CD4-positive, alpha-beta T cell treated with Interleukin-2 at 100 ng/mL for 4 hours (primary cell): ENCODE measurements around the gene IKZF2.

Source experiments
- DNase-seq: peaks from one replicate; pipeline ENCODE4 v3.0.0-alpha.2; 2020; ENCODE audit warnings: low spot score

Gene IKZF2

DNA sequence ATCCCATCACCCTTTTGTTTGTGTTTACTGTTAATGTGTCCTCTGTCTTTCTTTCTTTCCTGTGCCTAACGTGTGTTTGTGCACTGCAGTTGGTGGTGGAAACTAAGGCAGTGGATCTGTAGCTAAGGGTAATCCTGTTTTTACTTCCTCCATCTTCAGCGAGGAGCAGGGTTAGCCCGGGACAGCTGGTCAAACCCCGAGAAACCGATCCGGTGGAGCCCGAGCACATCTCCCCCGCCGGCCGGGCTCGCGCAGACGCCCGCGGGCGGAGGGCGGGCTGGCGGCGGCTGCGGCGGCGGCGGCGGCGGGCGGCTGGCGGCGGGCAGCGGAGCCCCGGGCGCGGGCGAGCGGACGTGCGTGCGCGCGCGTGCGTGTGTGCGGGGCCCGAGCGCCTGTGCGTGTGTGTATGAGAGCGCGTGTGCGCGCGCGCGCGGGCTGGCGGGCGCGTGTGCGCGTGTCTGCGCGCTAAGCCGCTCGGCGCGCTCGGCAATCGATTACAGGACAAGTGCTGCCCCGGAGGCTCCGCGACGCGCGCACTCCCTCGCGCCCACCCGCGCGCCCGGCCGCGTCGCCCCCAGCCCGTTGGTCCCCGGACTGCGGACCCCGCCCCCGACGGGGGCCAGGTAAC lies at the start of gene IKZF2:
TSS of gene IKZF2 (minus strand) at position 176 of the 628 bp plus-strand sequence. CDS start 2,983 bp downstream, outside the sequence.
- peak; percentile 61 for DNase-seq

DNA sequence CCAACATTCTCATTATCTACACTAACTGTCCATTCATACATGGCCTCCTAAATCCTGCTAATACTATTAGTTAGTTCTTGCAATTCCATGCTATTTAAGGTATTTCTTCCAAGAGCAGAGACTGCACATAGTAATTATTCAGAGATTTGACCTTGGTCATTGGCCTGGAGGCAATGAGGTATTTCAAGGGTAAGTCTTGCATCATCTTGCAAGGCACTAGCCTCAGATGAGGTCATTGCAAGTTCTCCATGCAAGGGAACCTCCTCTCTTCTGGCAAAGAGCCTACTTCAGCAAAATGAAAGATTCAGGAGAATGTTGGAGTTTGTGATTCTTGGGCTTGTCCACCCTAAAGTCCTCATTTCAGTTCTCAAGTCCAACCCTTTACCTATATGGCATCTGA lies 48.5 kb upstream of the IKZF2 start:
- DNase-seq = no peak

DNA sequence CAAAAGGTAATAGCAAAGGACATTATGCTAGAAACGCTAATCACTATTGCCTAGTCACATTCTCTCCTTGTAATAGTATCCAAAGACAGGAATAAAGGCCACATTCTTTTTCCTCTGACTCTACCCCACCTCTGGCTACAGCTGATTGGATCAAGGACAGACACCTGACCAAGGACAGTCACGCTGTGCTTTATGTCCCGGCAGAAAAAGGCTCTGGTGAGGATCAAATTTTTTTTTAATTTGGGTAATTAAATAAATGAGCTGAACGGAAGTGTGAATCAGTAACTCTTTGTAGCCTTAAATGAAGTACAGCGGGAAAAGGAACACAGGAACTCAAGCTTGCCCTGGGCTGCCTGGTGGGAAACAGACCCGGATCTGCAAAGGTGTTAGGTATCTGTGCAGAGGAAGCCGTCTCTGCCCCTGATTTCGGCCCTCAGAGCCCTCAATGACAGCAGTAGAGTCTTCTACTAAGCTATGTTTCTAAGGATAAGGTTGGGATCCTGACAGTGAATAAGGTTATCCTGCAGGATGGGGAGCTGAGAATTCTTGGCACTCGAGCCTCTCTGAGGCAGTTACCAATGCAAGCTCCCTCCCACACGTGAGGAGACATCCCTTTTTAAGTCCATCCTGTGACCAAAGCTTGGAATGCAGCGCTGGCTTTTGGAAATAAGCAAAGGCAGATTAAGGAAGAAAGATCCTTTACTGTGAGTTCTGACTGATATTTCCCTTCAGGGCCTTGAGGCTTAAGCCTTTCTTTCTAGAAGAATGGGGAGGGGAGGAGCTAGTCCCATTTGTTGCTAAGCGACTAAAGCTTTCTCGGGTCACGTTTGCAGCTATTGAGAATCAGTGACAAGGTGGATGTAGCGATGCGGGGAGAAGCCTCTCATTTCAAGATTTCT lies 37.8 kb upstream of the IKZF2 start:
- DNase-seq = no peak

DNA sequence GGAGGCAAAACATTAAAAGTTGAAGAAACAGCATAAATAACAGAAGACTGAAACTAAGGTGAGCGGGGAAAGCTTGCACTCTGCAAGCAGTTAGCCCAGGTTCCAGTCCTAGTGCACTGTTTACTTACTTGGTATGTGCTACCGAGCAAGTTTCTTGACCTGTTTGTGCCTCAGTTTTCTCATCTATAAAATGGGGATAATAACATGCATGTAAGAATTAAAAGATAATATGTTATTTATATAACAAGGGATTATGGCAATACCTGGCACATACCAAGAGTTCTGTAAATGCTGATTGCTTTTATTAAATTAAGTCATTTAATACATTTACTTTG lies 37.1 kb upstream of the IKZF2 start:
- no peak for DNase-seq

DNA sequence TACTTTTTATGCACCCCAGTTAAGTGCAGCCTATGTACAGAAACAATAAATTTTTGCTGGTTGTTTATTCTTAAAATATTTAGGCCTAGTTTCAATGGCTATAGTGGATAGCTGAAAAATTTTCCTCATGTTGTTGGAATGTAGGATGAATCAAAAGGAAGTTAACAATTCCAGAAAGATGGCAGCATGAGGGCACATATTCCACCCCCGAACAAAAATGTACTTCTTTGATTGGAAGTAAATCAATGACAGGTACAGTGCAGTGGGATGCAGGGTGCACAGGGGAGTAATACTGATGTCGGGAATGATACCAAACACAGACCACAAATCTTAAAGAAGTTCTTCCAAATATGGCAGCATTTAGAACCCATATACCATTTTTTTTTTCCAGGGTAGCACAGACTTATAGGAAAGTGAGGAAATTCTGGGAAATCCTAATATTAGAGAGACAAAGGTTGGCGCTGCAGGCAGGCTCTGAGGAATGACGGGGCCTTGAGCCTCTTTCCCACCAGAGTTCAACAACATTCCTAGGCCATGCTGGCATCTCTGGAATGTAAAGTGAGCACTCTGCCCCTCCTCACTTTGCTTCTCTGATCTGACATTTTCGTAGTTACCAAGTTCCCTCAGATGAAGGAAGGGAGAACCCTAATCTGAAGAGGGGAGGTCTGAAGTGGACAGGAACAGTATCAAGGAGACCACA lies 36.6 kb upstream of the IKZF2 start:
- no peak for DNase-seq

DNA sequence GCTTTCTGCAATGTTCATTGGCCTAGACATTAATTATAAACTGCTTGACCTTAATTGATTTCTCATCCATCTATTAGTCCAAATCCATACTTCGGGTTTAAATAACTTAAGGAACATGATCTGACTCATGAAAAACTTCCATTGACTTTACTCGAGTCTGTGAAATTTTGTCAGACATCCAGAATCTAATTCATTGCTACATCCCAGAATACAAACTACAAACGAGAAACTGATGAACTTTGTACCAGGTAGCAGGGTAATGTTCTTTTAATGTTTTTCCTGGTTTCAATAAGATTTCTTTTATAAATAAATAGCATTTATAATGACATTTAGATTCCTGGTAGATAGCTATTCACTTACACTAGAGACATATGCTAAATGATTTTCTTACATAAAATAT lies 36.0 kb upstream of the IKZF2 start:
- DNase-seq = no peak

- no peak for DNase-seq
Observed at GRCh38 chr2:213185147-213185822, 33.9 kb upstream of the IKZF2 start.

- DNase-seq = no peak
Observed at GRCh38 chr2:213181712-213182111, 30.3 kb upstream of the IKZF2 start.

DNA sequence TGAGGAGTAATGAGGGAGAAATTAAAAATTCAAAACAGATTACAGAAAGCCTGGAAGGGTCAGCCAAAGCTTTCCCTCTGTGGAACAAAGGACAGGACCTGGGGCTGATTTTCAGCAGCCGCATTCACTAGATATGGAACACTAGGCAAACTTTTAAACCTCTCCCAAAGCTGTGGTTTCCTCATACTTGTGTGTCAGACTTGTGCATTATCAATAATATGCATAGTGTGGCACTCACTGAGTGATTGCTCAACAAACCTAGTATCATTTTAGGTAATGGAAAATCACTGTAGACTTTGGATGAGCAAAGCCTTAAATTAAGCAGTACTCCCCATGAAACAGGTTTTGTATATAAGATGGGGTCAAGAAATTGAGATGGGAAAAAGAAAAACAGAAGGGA lies 26.3 kb upstream of the IKZF2 start:
- no peak for DNase-seq

GRCh38 chr2:213175673-213176247 lies 24.3 kb upstream of the IKZF2 start:
- no peak for DNase-seq

- DNase-seq = no peak
Observed at GRCh38 chr2:213172641-213173040, 21.2 kb upstream of the IKZF2 start.

- no peak for DNase-seq
Observed at GRCh38 chr2:213171147-213171546, 19.7 kb upstream of the IKZF2 start.

DNA sequence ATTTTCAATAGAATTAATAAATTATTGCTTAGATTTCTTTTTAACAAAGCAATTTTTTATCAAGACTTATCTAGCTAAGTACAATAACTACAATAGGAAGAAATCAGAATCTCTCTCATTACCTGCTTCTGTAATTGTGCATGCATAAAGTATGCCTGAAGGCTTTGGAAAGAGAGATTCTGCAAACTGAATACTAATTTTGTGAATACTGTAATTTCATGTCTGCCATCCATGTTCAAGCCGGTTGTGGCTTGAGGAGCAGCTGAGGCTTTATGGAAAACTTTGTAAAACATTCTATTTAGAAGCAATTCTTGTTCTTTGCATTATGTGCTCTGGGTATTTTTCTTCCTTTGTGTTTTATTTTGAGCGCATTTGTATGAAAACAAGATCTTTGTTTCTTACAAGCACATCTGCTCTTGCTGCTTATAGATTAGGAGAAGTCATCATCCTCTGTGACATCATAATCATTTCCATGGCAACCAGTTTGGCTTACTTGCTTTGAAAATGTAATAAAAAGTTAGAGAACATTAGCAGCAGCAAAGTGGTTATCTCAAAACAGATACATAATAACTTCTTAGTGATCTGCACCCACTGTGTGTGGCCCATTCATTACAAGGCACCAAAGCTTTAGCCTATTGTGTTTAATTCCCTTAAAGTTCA lies 16.0 kb upstream of the IKZF2 start:
- no peak for DNase-seq

- no peak for DNase-seq
Observed at GRCh38 chr2:213166109-213166508, 14.7 kb upstream of the IKZF2 start.

GRCh38 chr2:213164263-213164662 lies 12.9 kb upstream of the IKZF2 start:
- DNase-seq = no peak

GRCh38 chr2:213162516-213163118 lies 11.2 kb upstream of the IKZF2 start:
- no peak for DNase-seq

- DNase-seq = no peak
Observed at GRCh38 chr2:213161759-213162515, 10.5 kb upstream of the IKZF2 start.

DNA sequence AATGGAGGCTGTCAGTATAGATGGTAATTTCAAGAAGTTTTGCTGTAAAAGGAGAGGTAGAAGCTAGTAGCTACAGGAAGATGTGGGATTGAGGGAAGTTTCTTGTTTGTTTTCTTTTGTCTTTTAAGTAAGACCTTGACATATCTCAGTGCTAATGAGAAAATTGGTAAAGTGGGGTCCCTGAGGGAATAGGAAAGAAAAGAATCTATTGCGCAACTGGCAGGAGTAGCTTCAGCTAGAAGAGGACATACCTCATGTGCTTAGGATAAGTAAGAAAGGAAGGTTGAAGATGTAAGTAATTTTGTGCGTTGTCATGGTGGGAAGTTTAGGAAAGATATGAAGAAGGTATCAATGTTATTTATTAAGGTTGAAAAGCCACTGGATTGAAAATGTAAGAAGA lies 8.4 kb upstream of the IKZF2 start:
- no peak for DNase-seq

DNA sequence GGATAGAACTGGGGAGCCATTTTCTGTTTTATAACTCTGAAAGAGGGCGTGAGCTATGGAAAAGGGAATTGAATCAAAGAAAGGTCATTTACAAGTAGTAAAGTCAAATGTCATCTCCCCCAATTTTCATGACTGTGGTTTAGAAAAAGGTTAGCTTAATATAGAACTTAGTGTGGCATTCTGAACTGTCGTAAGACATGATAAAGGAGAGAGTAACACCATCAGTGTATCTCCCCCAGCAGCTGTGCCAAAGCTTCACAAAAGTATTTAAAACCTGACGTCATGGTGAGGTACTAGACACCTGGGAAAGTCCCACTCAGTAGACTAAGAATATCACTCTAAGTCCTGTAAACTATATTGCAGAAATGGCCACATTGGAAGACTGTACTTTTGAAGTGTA lies 5.8 kb upstream of the IKZF2 start:
- DNase-seq = no peak

- no peak for DNase-seq
Observed at GRCh38 chr2:213156717-213157116, 5.3 kb upstream of the IKZF2 start.
